RWPE2 (cell line): ENCODE measurements around the gene TRIM54.

Source experiments
- ATAC-seq: fragments of 200-7000 bp; cut with Tn5 transposase; 3 replicates; pipeline ENCODE4 v1.9.1; 2021; ENCODE audit warnings: low read depth
- DNase-seq: peaks from one replicate; pipeline ENCODE4 v3.0.0-alpha.2; 2020; ENCODE audit warnings: low spot score
- H3K27ac ChIP-seq: fragments of 450-650 bp; 2 replicates; pipeline ENCODE4 v1.5.1; 2017; ENCODE audit warnings: mild to moderate bottlenecking; ENCODE audit not compliant: poor library complexity, severe bottlenecking
- H3K27me3 ChIP-seq: fragments of 250-450 bp; sonication (Bioruptor Pico); 2 replicates; pipeline ENCODE4 v1.5.1; 2021; ENCODE audit warnings: mild to moderate bottlenecking, moderate library complexity; ENCODE audit not compliant: insufficient read depth, poor library complexity, severe bottlenecking
- H3K36me3 ChIP-seq: fragments of 250-450 bp; sonication (Bioruptor Pico); 2 replicates; pipeline ENCODE4 v1.5.1; 2020; ENCODE audit warnings: low read depth, mild to moderate bottlenecking, moderate library complexity
- H3K4me1 ChIP-seq: fragments of 250-450 bp; sonication (Bioruptor Pico); 2 replicates; pipeline ENCODE4 v1.5.1; 2021; ENCODE audit warnings: mild to moderate bottlenecking, moderate library complexity; ENCODE audit not compliant: insufficient read depth, poor library complexity, severe bottlenecking
- H3K4me3 ChIP-seq: fragments of 250-450 bp; sonication (Bioruptor Pico); 2 replicates; pipeline ENCODE4 v1.5.1; 2021; ENCODE audit warnings: mild to moderate bottlenecking, moderate library complexity; ENCODE audit not compliant: severe bottlenecking
- H3K9me3 ChIP-seq: fragments of 250-450 bp; sonication (Bioruptor Pico); 2 replicates; pipeline ENCODE4 v1.5.1; 2021; ENCODE audit warnings: mild to moderate bottlenecking, moderate library complexity; ENCODE audit not compliant: severe bottlenecking
- CTCF ChIP-seq: fragments of 450-650 bp; IDR thresholded peaks from one replicate; pipeline ENCODE4 v1.5.1; 2017; ENCODE audit warnings: mild to moderate bottlenecking, moderate library complexity; ENCODE audit not compliant: poor library complexity, severe bottlenecking

Gene TRIM54

GRCh38 chr2:27309651-27310050 lies 27.4 kb downstream of the TRIM54 start:
- TF ChIP-seq CTCF: no peak
- no peaks in the 10 kb centered on the region for H3K36me3 ChIP-seq
- peaks cover 44% of the 10 kb centered on the region for H3K27me3 ChIP-seq
- no peak overlapping the region for H3K4me3 ChIP-seq
- ATAC-seq: no peak
- H3K9me3 ChIP-seq: no peaks in the 10 kb centered on the region
- no peaks in the 10 kb centered on the region for H3K4me1 ChIP-seq
- H3K27ac ChIP-seq: no peak overlapping the region
- no peak for DNase-seq

GRCh38 chr2:27312152-27312551 lies 29.9 kb downstream of the TRIM54 start:
- DNase-seq (no peak), ATAC-seq (no peak)
- Histone ChIP-seq H3K36me3 (no peaks in the 10 kb centered on the region), H3K9me3 (no peaks in the 10 kb centered on the region), H3K27me3 (peaks cover 19% of the 10 kb centered on the region), H3K27ac (no peak overlapping the region), H3K4me3 (no peak overlapping the region), H3K4me1 (no peaks in the 10 kb centered on the region)
- no peak for TF ChIP-seq CTCF

GRCh38 chr2:27313882-27314645 lies 31.8 kb downstream of the TRIM54 start:
- H3K36me3 ChIP-seq: no peaks in the 10 kb centered on the region
- H3K27ac ChIP-seq: no peak overlapping the region
- H3K9me3 ChIP-seq: no peaks in the 10 kb centered on the region
- H3K4me1 ChIP-seq: no peaks in the 10 kb centered on the region
- no peak for TF ChIP-seq CTCF
- DNase-seq (no peak), ATAC-seq (no peak)
- no peaks in the 10 kb centered on the region for H3K27me3 ChIP-seq
- H3K4me3 ChIP-seq: no peak overlapping the region

- Histone ChIP-seq H3K36me3 (no peaks in the 10 kb centered on the region), H3K4me3 (no peak overlapping the region), H3K4me1 (no peaks in the 10 kb centered on the region), H3K27me3 (no peaks in the 10 kb centered on the region), H3K9me3 (no peaks in the 10 kb centered on the region), H3K27ac (no peak overlapping the region)
- ATAC-seq: no peak
- TF ChIP-seq CTCF: no peak
- DNase-seq: no peak
These were observed 32.5 kb downstream of the TRIM54 start for GRCh38 chr2:27314709-27315108.

- no peak overlapping the region for H3K27ac ChIP-seq
- TF ChIP-seq CTCF: no peak
- no peak overlapping the region for H3K4me3 ChIP-seq
- no peaks in the 10 kb centered on the region for H3K4me1 ChIP-seq
- H3K27me3 ChIP-seq: no peaks in the 10 kb centered on the region
- no peaks in the 10 kb centered on the region for H3K36me3 ChIP-seq
- ATAC-seq: no peak
- DNase-seq: no peak
- no peaks in the 10 kb centered on the region for H3K9me3 ChIP-seq
These were observed 32.9 kb downstream of the TRIM54 start for GRCh38 chr2:27315122-27315521.
